H1 (cell line): ENCODE measurements around the gene VSX1. TPM values are rescaled to one million over a fixed set of nuclear protein-coding genes. Genes with fewer than 3 reads are reported as not detected.

Experiments used
- CTCF ChIA-PET: fragments of 300-600 bp; sonication (Branson Sonifier 250); formaldehyde crosslinking; loops from one replicate; lab custom pipeline; 2021; ENCODE audit not compliant: partially characterized antibody; lab: Charles Lee
- POLR2A ChIA-PET: fragments of 300-600 bp; sonication (Branson Sonifier 250); formaldehyde crosslinking; loops from one replicate; lab custom pipeline; 2021; ENCODE audit warnings: inconsistent platforms; ENCODE audit not compliant: partially characterized antibody; lab: Charles Lee
- DNase-seq, 2 experiments: peaks; one replicate each; pipeline versions ENCODE4 v3.0.0 to v3.0.0-alpha.2; 2010 to 2022; ENCODE audit warnings: low spot score in 2 of 2, low read depth in 1 of 2, mixed read lengths in 1 of 2
- FAIRE-seq: peaks from 2 replicates; lab custom pipeline; 2011; peaks lifted over from hg19 to GRCh38; lab: Jason Lieb, UNC
- H2AFZ ChIP-seq: 2 replicates; pipeline ENCODE4 v1.8.1; 2012; ENCODE audit warnings: low read length, inconsistent platforms
- H2AK5ac ChIP-seq: 2 replicates; pipeline ENCODE4 v1.6.1; 2013; ENCODE audit warnings: low read depth, low read length
- H2BK120ac ChIP-seq: replicated peaks from 2 replicates; pipeline ENCODE3; 2013; ENCODE audit warnings: low read depth, low read length, inconsistent platforms
- H2BK12ac ChIP-seq: 2 replicates; pipeline ENCODE4 v1.6.1; 2013; ENCODE audit warnings: low read depth, low read length
- H2BK15ac ChIP-seq: 2 replicates; pipeline ENCODE4 v1.6.1; 2013; ENCODE audit warnings: low read length
- H2BK20ac ChIP-seq: 2 replicates; pipeline ENCODE4 v1.6.1; 2013; ENCODE audit warnings: low read length
- H2BK5ac ChIP-seq: 2 replicates; pipeline ENCODE4 v1.6.1; 2013; ENCODE audit warnings: low read depth, low read length
- H3K14ac ChIP-seq: 2 replicates; pipeline ENCODE4 v1.6.1; 2013; ENCODE audit warnings: inconsistent platforms; ENCODE audit not compliant: insufficient read length
- H3K18ac ChIP-seq: 2 replicates; pipeline ENCODE4 v1.6.1; 2013; ENCODE audit warnings: low read length; ENCODE audit errors: extremely low read depth
- H3K23ac ChIP-seq: 2 replicates; pipeline ENCODE4 v1.6.1; 2013; ENCODE audit warnings: inconsistent platforms; ENCODE audit not compliant: insufficient read length
- H3K23me2 ChIP-seq: 2 replicates; pipeline ENCODE4 v1.6.1; 2013; ENCODE audit warnings: low read depth, low read length
- H3K27ac ChIP-seq: 2 replicates; pipeline ENCODE4 v1.6.1; 2011; ENCODE audit warnings: low read depth, low read length, inconsistent platforms
- H3K27me3 ChIP-seq, 4 experiments: replicated peaks in 1 of 4; 1 replicate in 1 of 4; 2 replicates in 3 of 4; pipeline versions ENCODE4 v1.6.1 to v1.8.1; 2011 to 2013; ENCODE audit warnings: low read length in 3 of 4, mild to moderate bottlenecking in 3 of 4, inconsistent platforms in 2 of 4, mixed read lengths in 2 of 4, moderate library complexity in 1 of 4; ENCODE audit not compliant: control insufficient read depth in 3 of 4, insufficient read depth in 3 of 4; ENCODE audit errors: extremely low read depth in 1 of 4
- H3K36me3 ChIP-seq, 4 experiments: 2 replicates each; pipeline versions ENCODE4 v1.6.1 to v1.8.1; 2011 to 2013; ENCODE audit warnings: mild to moderate bottlenecking in 4 of 4, low read length in 3 of 4, moderate library complexity in 2 of 4, control low read depth in 1 of 4, inconsistent platforms in 1 of 4; ENCODE audit not compliant: insufficient read depth in 4 of 4, control insufficient read depth in 2 of 4
- H3K4ac ChIP-seq: replicated peaks from 2 replicates; pipeline ENCODE3; 2013; ENCODE audit warnings: low read length, low read depth, mixed read lengths, inconsistent platforms; ENCODE audit not compliant: insufficient read length
- H3K4me1 ChIP-seq, 4 experiments: replicated peaks in 1 of 4; 1 replicate in 1 of 4; 2 replicates in 3 of 4; pipeline versions ENCODE4 v1.6.1 to v1.8.1; 2011 to 2013; ENCODE audit warnings: low read length in 3 of 4, inconsistent platforms in 2 of 4, mixed read lengths in 1 of 4; ENCODE audit not compliant: insufficient read depth in 4 of 4, control insufficient read depth in 3 of 4
- H3K4me2 ChIP-seq, 2 experiments: 2 replicates each; pipeline versions ENCODE4 v1.6.1 to v1.8.1; 2011 to 2013; ENCODE audit warnings: low read depth in 2 of 2, low read length in 2 of 2, control low read depth in 1 of 2, inconsistent platforms in 1 of 2, mild to moderate bottlenecking in 1 of 2; ENCODE audit not compliant: insufficient read depth in 1 of 2
- H3K4me3 ChIP-seq, 4 experiments: fragments of 200-600, 300-600 bp in 1 of 4; sonication (generic), shearing (Covaris generic), sonication (Bioruptor Twin) in 1 of 4; 2 replicates each; pipeline versions ENCODE4 v1.5.1 to v1.8.1; 2011 to 2016; ENCODE audit warnings: low read length in 4 of 4, low read depth in 3 of 4, control low read depth in 2 of 4, inconsistent platforms in 2 of 4, mild to moderate bottlenecking in 2 of 4, mixed read lengths in 1 of 4, moderate library complexity in 1 of 4; ENCODE audit not compliant: insufficient read depth in 2 of 4; ENCODE audit errors: extremely low read depth in 1 of 4
- H3K56ac ChIP-seq: replicated peaks from 2 replicates; pipeline ENCODE3; 2013; ENCODE audit warnings: low read depth, mild to moderate bottlenecking, mixed read lengths, low read length, inconsistent platforms; ENCODE audit not compliant: insufficient read length
- H3K79me1 ChIP-seq: 2 replicates; pipeline ENCODE4 v1.6.1; 2013; ENCODE audit warnings: low read depth, low read length, control low read depth
- H3K79me2 ChIP-seq, 2 experiments: 2 replicates each; pipeline versions ENCODE4 v1.6.1 to v1.8.1; 2012 to 2013; ENCODE audit warnings: low read length in 2 of 2, mild to moderate bottlenecking in 2 of 2, inconsistent platforms in 1 of 2; ENCODE audit not compliant: insufficient read depth in 2 of 2, control insufficient read depth in 1 of 2
- H3K9ac ChIP-seq, 4 experiments: replicated peaks in 1 of 4; 1 replicate in 1 of 4; 2 replicates in 3 of 4; pipeline versions ENCODE4 v1.6.1 to v1.8.1; 2011 to 2013; ENCODE audit warnings: low read depth in 3 of 4, low read length in 3 of 4, control low read depth in 2 of 4, mild to moderate bottlenecking in 2 of 4, moderate library complexity in 2 of 4, inconsistent platforms in 1 of 4; ENCODE audit errors: extremely low read depth in 1 of 4
- H3K9me3 ChIP-seq, 2 experiments: 2 replicates each; pipeline versions ENCODE4 v1.6.1 to v1.8.1; 2012 to 2013; ENCODE audit warnings: mild to moderate bottlenecking in 2 of 2, moderate library complexity in 2 of 2, control low read depth in 1 of 2, inconsistent platforms in 1 of 2, low read depth in 1 of 2, low read length in 1 of 2, mixed read lengths in 1 of 2; ENCODE audit not compliant: insufficient read depth in 2 of 2
- H4K20me1 ChIP-seq, 2 experiments: replicated peaks in 1 of 2; 2 replicates each; pipeline versions ENCODE3 to v1.8.1; 2011 to 2013; ENCODE audit warnings: inconsistent platforms in 2 of 2, low read length in 2 of 2, mild to moderate bottlenecking in 1 of 2; ENCODE audit not compliant: insufficient read depth in 2 of 2, control insufficient read depth in 1 of 2
- H4K5ac ChIP-seq: 2 replicates; pipeline ENCODE4 v1.6.1; 2013; ENCODE audit warnings: low read length, low read depth, mixed read lengths, inconsistent platforms; ENCODE audit not compliant: insufficient read length
- H4K8ac ChIP-seq: 2 replicates; pipeline ENCODE4 v1.8.0; 2013; ENCODE audit warnings: mild to moderate bottlenecking, moderate library complexity, low read length, inconsistent platforms; ENCODE audit not compliant: insufficient read depth; ENCODE audit errors: extremely low read depth
- H4K91ac ChIP-seq: replicated peaks from 2 replicates; pipeline ENCODE3; 2013; ENCODE audit warnings: low read length, mixed read lengths, inconsistent platforms; ENCODE audit not compliant: insufficient read length
- EGR1 ChIP-seq: IDR thresholded peaks from 2 replicates; pipeline ENCODE4 v1.6.1; 2011; ENCODE audit warnings: low read depth, low read length, borderline replicate concordance
- EZH2 ChIP-seq: fragments of 200-600 bp; sonication (generic); IDR thresholded peaks from 2 replicates; pipeline ENCODE4 v1.7.1; 2012; ENCODE audit warnings: low read depth, mild to moderate bottlenecking, moderate library complexity, low read length, inconsistent platforms; ENCODE audit not compliant: severe bottlenecking
- KDM4A ChIP-seq: IDR thresholded peaks from one replicate; pipeline ENCODE4 v1.7.1; 2012; ENCODE audit warnings: low read depth, mild to moderate bottlenecking, moderate library complexity, low read length, inconsistent platforms; ENCODE audit not compliant: severe bottlenecking
- NRF1 ChIP-seq: IDR thresholded peaks from 2 replicates; pipeline ENCODE4 v1.6.1; 2011; ENCODE audit warnings: mild to moderate bottlenecking, low read depth, low read length, improper control_type of control experiment
- SAP30 ChIP-seq: fragments of 300-600 bp; sonication (generic); IDR thresholded peaks from 2 replicates; pipeline ENCODE4 v1.7.1; 2012; ENCODE audit warnings: low read length, moderate library complexity, mild to moderate bottlenecking, inconsistent platforms; ENCODE audit not compliant: insufficient read depth, insufficient replicate concordance
- SUZ12 ChIP-seq: fragments of 200-600 bp; sonication (generic); IDR thresholded peaks from 2 replicates; pipeline ENCODE4 v1.6.1; 2012; ENCODE audit warnings: mild to moderate bottlenecking, inconsistent platforms, low read length, moderate library complexity, mixed read lengths
- WGBS, 2 experiments: shearing (Covaris generic) in 1 of 2; methylation state at CpG; one replicate each; pipeline versions ENCODE4 v1.1.6 to v1.1.7; 2013 to 2015; ENCODE audit warnings: low lambda C conversion rate in 2 of 2, mixed read lengths in 2 of 2, inconsistent platforms in 1 of 2, low coverage in 1 of 2, missing lambda C conversion rate in 1 of 2; ENCODE audit not compliant: insufficient replicate concordance in 2 of 2, insufficient coverage in 1 of 2, insufficient read length in 1 of 2; ENCODE audit errors: extremely low coverage in 1 of 2, missing lambda C conversion rate in 1 of 2; 5-methylcytosine and 5-hydroxymethylcytosine counted together
- polyA plus RNA-seq, 7 experiments: library from polyadenylated mRNA; depleted of rRNA in 3 of 7; stranded (reverse) in 5 of 7; unstranded in 2 of 7; fragments of >200 nt in 5 of 7; fragments of 200-250 nt in 2 of 7; gene quantifications; 1 replicate in 5 of 7; 2 replicates in 1 of 7; 4 replicates in 1 of 7; pipeline versions ENCODE4 v1.2.1 to v1.2.3, GENCODE V29; 2011 to 2013; ENCODE audit warnings: missing spikeins in 2 of 7, mixed read lengths in 2 of 7
- total RNA-seq: library from RNA; stranded (reverse); fragmentation: NEBNext Ultra II Directional; extraction: Animal tissue kit (Norgen Biotek cat#: 25700); gene quantifications from 2 replicates; pipeline ENCODE4 v1.2.1, GENCODE V29; 2021

Gene VSX1
- total and polyA plus RNA-seq, 2 of the 8 experiments (the other 6 are each of a cell fraction or from before 2014, with no cell fraction given), result 0.14 TPM; not detected in 1

DNA sequence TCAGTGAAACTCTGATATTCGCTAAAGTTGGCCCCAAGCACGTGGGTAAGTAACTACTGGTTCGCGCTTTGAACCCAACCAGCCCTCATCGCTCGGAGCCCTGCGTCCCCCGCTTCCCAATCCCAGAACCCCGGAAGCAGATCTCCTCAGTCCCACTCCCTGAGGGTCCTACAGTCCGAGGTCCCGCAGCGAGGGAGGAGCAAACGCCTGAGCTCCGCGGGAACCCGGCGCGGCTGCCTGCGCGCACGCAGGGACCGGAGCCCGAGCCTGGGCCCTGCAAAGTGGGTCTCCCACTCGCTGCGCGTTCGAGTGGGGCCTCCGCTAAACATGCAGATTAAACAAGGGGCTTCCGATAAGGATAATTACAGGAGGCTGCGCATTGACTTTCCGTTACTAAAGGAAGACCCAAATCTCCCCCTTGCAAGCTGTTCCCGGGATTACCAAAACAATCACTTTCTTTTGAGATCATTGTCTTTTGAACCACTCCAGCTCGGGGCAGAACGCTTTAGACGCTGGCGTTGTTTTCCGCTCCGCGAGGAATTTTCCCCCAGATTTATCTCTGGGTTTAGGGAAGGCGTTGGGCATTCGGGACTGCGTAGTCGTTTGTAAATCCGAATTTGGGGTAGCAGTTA lies 1.3 kb upstream of the VSX1 start:
- Histone ChIP-seq H3K18ac (no peak overlapping the region), H2BK12ac (no peak overlapping the region), H3K4ac (no peak overlapping the region), H3K4me2 (peak overlapping the region; percentile 70 to 91), H3K27ac (no peak overlapping the region), H3K4me3 (peak overlapping the region; percentile 18 to 53 (median 32); a peak in 6 of 8 replicates), H3K9me3 (no peaks in the 10 kb centered on the region), H2BK5ac (no peak overlapping the region), H3K27me3 (peaks cover 66 to 94% (median 85%) of the 10 kb centered on the region in 4 experiments), H4K91ac (no peak overlapping the region), H3K4me1 (peaks cover 0 to 12% (median 5%) of the 10 kb centered on the region in 4 experiments; a peak in 5 of 7 replicates), H3K14ac (no peak overlapping the region), H4K8ac (no peak overlapping the region), H2BK15ac (no peak overlapping the region), H3K79me1 (no peaks in the 10 kb centered on the region), H2BK20ac (no peak overlapping the region), H4K5ac (no peak overlapping the region), H4K20me1 (peaks cover 2 to 4% of the 10 kb centered on the region in 2 experiments), H3K23me2 (peaks cover 9% of the 10 kb centered on the region; the same call in 1 of the 2 replicates), H2BK120ac (no peak overlapping the region), H2AK5ac (no peak overlapping the region), H3K56ac (no peak overlapping the region), H3K79me2 (no peaks in the 10 kb centered on the region), H3K9ac (no peak overlapping the region), H2AFZ (no peak overlapping the region), H3K36me3 (no peaks in the 10 kb centered on the region; a peak in 1 of 8 replicates), H3K23ac (no peak overlapping the region)
- CTCF ChIA-PET, result interaction anchor here (0.6 to 2.1 kb wide), 6 partner anchors 57 to 164 kb away, joined by 3 to 6 read pairs (median 4); partner anchors contain the start of gene PYGB
- no peak for FAIRE-seq
- POLR2A ChIA-PET, result no interaction called here
- WGBS, 2 experiments, result 8% methylated on average over 44 of the region's 44 CpGs; no CpG with 5 or more reads in 1 of the 2 experiments
- DNase-seq, result peak in 1 of 2 experiments; percentile 60
- TF ChIP-seq SUZ12, result peak; percentile 78
- TF ChIP-seq EZH2, result peak; percentile 90
- no peak for TF ChIP-seq NRF1
- no peak for TF ChIP-seq SAP30
- TF ChIP-seq KDM4A, result peak; percentile 20
- no peak for TF ChIP-seq EGR1
